KMS-11 (cell line): ENCODE measurements around the gene APOBEC3A.

ENCODE experiments used
- H2AFZ ChIP-seq: fragments of 200-600 bp; sonication (generic); 2 replicates; pipeline ENCODE4 v1.6.1; 2016; ENCODE audit warnings: antibody characterized with exemption, mixed run types, low read depth
- H3K27ac ChIP-seq: fragments of 200-600 bp; sonication (generic); 2 replicates; pipeline ENCODE4 v1.6.1; 2016; ENCODE audit warnings: mild to moderate bottlenecking, mixed run types
- H3K27me3 ChIP-seq: fragments of 200-600 bp; sonication (generic); 2 replicates; pipeline ENCODE4 v1.6.1; 2017; ENCODE audit warnings: mild to moderate bottlenecking, low read depth, mixed run types, moderate library complexity; ENCODE audit not compliant: insufficient read depth
- H3K36me3 ChIP-seq: fragments of 200-600 bp; sonication (generic); 2 replicates; pipeline ENCODE4 v1.6.1; 2017; ENCODE audit warnings: mild to moderate bottlenecking, mixed run types; ENCODE audit not compliant: insufficient read depth
- H3K4me1 ChIP-seq: fragments of 200-600 bp; sonication (generic); 2 replicates; pipeline ENCODE4 v1.6.1; 2016; ENCODE audit warnings: mild to moderate bottlenecking, low read depth, mixed run types; ENCODE audit not compliant: poor library complexity, severe bottlenecking
- H3K4me2 ChIP-seq: fragments of 200-600 bp; sonication (generic); 2 replicates; pipeline ENCODE4 v1.7.0; 2016; ENCODE audit warnings: mild to moderate bottlenecking, mixed run types
- H3K4me3 ChIP-seq: fragments of 200-600 bp; sonication (generic); IDR thresholded peaks from 2 replicates; pipeline ENCODE4 v1.6.1; 2017; ENCODE audit warnings: low read depth, low read length, mixed read lengths; ENCODE audit not compliant: insufficient read depth
- H3K79me2 ChIP-seq: fragments of 200-600 bp; sonication (generic); 2 replicates; pipeline ENCODE4 v1.6.1; 2016; ENCODE audit warnings: low read depth, mixed run types; ENCODE audit not compliant: insufficient read depth
- H3K9ac ChIP-seq: fragments of 200-600 bp; sonication (generic); 2 replicates; pipeline ENCODE4 v1.6.1; 2016; ENCODE audit warnings: mild to moderate bottlenecking, mixed run types
- H4K20me1 ChIP-seq: fragments of 200-600 bp; sonication (generic); 2 replicates; pipeline ENCODE4 v1.6.1; 2016; ENCODE audit warnings: mild to moderate bottlenecking, mixed run types; ENCODE audit not compliant: insufficient read depth
- CTCF ChIP-seq: fragments of 200-600 bp; sonication (generic); conservative IDR thresholded peaks from 2 replicates; pipeline ENCODE4 v1.6.1; 2017; ENCODE audit warnings: low read depth, mild to moderate bottlenecking, antibody characterized with exemption, low read length, moderate library complexity, mixed read lengths

APOBEC3A gene

GRCh38 chr22:38946771-38947170 is 10.6 kb upstream of the APOBEC3A start:
- Histone ChIP-seq H3K27me3 (peaks cover 69% of the 10 kb centered on the region), H2AFZ (no peak overlapping the region), H3K4me1 (peaks cover 6% of the 10 kb centered on the region), H3K4me2 (no peak overlapping the region), H3K27ac (no peak overlapping the region), H3K79me2 (no peaks in the 10 kb centered on the region), H3K9ac (no peak overlapping the region), H3K4me3 (no peak overlapping the region), H4K20me1 (no peaks in the 10 kb centered on the region), H3K36me3 (no peaks in the 10 kb centered on the region)
- TF ChIP-seq CTCF, result no peak

- H3K9ac ChIP-seq, result no peak overlapping the region
- H3K27ac ChIP-seq, result no peak overlapping the region
- no peaks in the 10 kb centered on the region for H4K20me1 ChIP-seq
- H3K27me3 ChIP-seq, result peaks cover 62% of the 10 kb centered on the region
- no peaks in the 10 kb centered on the region for H3K79me2 ChIP-seq
- H3K4me1 ChIP-seq, result no peaks in the 10 kb centered on the region
- TF ChIP-seq CTCF, result no peak
- H3K4me3 ChIP-seq, result no peak overlapping the region
- H3K36me3 ChIP-seq, result no peaks in the 10 kb centered on the region
- no peak overlapping the region for H3K4me2 ChIP-seq
- H2AFZ ChIP-seq, result no peak overlapping the region
These were observed 9.9 kb upstream of the APOBEC3A start for GRCh38 chr22:38947321-38948140.

GRCh38 chr22:38948181-38948940 is 9.0 kb upstream of the APOBEC3A start:
- Histone ChIP-seq H3K36me3 (no peaks in the 10 kb centered on the region), H3K4me3 (no peak overlapping the region), H3K27me3 (peaks cover 54% of the 10 kb centered on the region), H4K20me1 (no peaks in the 10 kb centered on the region), H3K4me2 (no peak overlapping the region), H2AFZ (no peak overlapping the region), H3K79me2 (no peaks in the 10 kb centered on the region), H3K9ac (no peak overlapping the region), H3K4me1 (peaks cover 4% of the 10 kb centered on the region), H3K27ac (no peak overlapping the region)
- TF ChIP-seq CTCF, result no peak

- no peaks in the 10 kb centered on the region for H3K79me2 ChIP-seq
- H3K36me3 ChIP-seq, result no peaks in the 10 kb centered on the region
- no peak overlapping the region for H3K9ac ChIP-seq
These were observed 7.5 kb upstream of the APOBEC3A start for GRCh38 chr22:38949889-38950405.

More at GRCh38 chr22:38949889-38950405, 7.5 kb upstream of the APOBEC3A start:
- Histone ChIP-seq H3K4me3 (no peak overlapping the region), H4K20me1 (no peaks in the 10 kb centered on the region), H3K4me2 (no peak overlapping the region), H3K27me3 (peaks cover 40% of the 10 kb centered on the region), H3K4me1 (peaks cover 18% of the 10 kb centered on the region), H3K27ac (no peak overlapping the region), H2AFZ (no peak overlapping the region)
- no peak for TF ChIP-seq CTCF
